ENCODE data around the gene OR2T34. TPM values are rescaled to one million over a fixed set of nuclear protein-coding genes. Genes with fewer than 3 reads are reported as not detected.

OR2T34 gene
- total RNA-seq, 1 experiment from 2014 or later, result not detected

DNA sequence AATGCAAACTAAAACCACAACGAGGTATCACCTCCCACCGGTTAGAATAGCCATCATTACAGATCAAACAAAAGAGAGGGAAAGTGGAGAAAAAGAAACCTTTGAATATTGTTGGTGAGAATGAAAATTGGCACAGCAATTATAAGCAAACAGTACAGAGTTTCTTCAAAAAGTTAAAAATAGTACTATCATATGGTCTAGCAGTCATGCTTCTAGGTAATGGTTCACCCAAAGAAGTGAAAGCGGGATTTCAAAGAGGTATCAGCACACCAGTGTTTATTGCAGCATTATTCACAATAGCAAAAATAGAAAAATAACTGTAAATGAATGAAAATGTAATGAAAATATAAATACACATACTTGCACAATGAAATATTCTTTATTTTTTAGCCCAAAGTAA is 14.8 kb upstream of the OR2T34 start:
- Histone ChIP-seq H3K18ac (ENCODE audit: insufficient read length, low read depth, low read length) (no peak overlapping the region), H3K14ac (ENCODE audit: insufficient read depth, low read length) (no peak overlapping the region), H4K5ac (ENCODE audit: insufficient read length, low read depth, low read length) (no peak overlapping the region), H2BK15ac (ENCODE audit: low read depth, low read length) (no peak overlapping the region), H3K23me2 (ENCODE audit: insufficient read length, low read depth, low read length, poor library complexity, severe bottlenecking) (no peaks in the 10 kb centered on the region), H3K4me2 (ENCODE audit: insufficient read depth, insufficient read length, low read length) (no peak overlapping the region), H3K79me1 (ENCODE audit: insufficient read depth, low read depth, low read length, poor library complexity, severe bottlenecking) (no peaks in the 10 kb centered on the region), H3K23ac (ENCODE audit: insufficient read length, low read depth, low read length) (no peak overlapping the region), H4K91ac (ENCODE audit: insufficient read length, low read depth, low read length) (no peak overlapping the region), H2AK5ac (ENCODE audit: insufficient read length, low read length) (no peak overlapping the region), H2BK5ac (ENCODE audit: insufficient read length, low read length) (no peak overlapping the region), H3K56ac (ENCODE audit: insufficient read length, low read depth, low read length) (no peak overlapping the region), H3K9ac (ENCODE audit: extremely low read depth, insufficient read length, low read length) (no peak overlapping the region), H4K8ac (replicated peaks; ENCODE audit: insufficient read length, low read depth, low read length) (no peak overlapping the region), H3K27me3 (ENCODE audit: insufficient read depth, low read length) (no peaks in the 10 kb centered on the region), H2BK12ac (ENCODE audit: insufficient read length, low read depth, low read length) (no peak overlapping the region), H4K20me1 (ENCODE audit: control insufficient read depth, insufficient read depth, insufficient read length) (no peaks in the 10 kb centered on the region), H3K27ac (ENCODE audit: insufficient read length, low read depth, low read length) (no peak overlapping the region), H2BK20ac (ENCODE audit: low read depth, low read length, poor library complexity, severe bottlenecking) (no peak overlapping the region), H3K79me2 (ENCODE audit: insufficient read depth, low read length) (no peaks in the 10 kb centered on the region), H3K4me1 (ENCODE audit: insufficient read depth, low read length) (no peaks in the 10 kb centered on the region), H3K4ac (ENCODE audit: low read depth, low read length) (no peak overlapping the region), H2AFZ (ENCODE audit: low read length) (no peak overlapping the region), H3K9me3 (ENCODE audit: control insufficient read depth, low read depth, low read length) (peaks cover 46% of the 10 kb centered on the region), H3T11ph (ENCODE audit: low read length) (no peak overlapping the region), H2BK120ac (ENCODE audit: low read depth, low read length, poor library complexity, severe bottlenecking) (no peak overlapping the region)
- Mint-ChIP-seq H3K27me3 (ENCODE audit: low read depth) (no peaks in the 10 kb centered on the region), H3K9me3 (peaks cover 77 to 85% of the 10 kb centered on the region in 2 experiments), H3K36me3 (ENCODE audit: insufficient read depth in 1 of 3, low read depth in 3 of 3) (peaks cover 4 to 28% (median 6%) of the 10 kb centered on the region in 3 experiments; a peak in 4 of 7 replicates), H3K4me3 (no peak overlapping the region), H3K4me1 (no peaks in the 10 kb centered on the region), H3K27ac (no peak overlapping the region)
- WGBS (ENCODE audit: extremely low coverage, insufficient read length, low lambda C conversion rate), result no CpG with 5 or more reads among the region's 3 CpGs
- DNase-seq, result no peak
- TF ChIP-seq, protein P1, sequence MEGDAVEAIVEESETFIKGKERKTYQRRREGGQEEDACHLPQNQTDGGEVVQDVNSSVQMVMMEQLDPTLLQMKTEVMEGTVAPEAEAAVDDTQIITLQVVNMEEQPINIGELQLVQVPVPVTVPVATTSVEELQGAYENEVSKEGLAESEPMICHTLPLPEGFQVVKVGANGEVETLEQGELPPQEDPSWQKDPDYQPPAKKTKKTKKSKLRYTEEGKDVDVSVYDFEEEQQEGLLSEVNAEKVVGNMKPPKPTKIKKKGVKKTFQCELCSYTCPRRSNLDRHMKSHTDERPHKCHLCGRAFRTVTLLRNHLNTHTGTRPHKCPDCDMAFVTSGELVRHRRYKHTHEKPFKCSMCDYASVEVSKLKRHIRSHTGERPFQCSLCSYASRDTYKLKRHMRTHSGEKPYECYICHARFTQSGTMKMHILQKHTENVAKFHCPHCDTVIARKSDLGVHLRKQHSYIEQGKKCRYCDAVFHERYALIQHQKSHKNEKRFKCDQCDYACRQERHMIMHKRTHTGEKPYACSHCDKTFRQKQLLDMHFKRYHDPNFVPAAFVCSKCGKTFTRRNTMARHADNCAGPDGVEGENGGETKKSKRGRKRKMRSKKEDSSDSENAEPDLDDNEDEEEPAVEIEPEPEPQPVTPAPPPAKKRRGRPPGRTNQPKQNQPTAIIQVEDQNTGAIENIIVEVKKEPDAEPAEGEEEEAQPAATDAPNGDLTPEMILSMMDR (conservative IDR thresholded peaks at IDR 0.05), result no peak
